Prostate gland (tissue), 2 donors: ENCODE data around the gene SIGLEC7.

ENCODE experiments used
- CTCF ChIP-seq, 4 experiments: fragments of 200-600 bp in 2 of 4; fragments of 450-650 bp in 2 of 4; sonication (generic) in 2 of 4; IDR thresholded peaks; 1 replicate in 3 of 4; 2 replicates in 1 of 4; pipeline ENCODE4 v1.5.1; 2016 to 2019; ENCODE audit warnings: antibody characterized with exemption in 4 of 4, mild to moderate bottlenecking in 2 of 4, moderate library complexity in 2 of 4
- POLR2A ChIP-seq: fragments of 450-650 bp; IDR thresholded peaks from one replicate; pipeline ENCODE4 v1.6.1; 2016; ENCODE audit warnings: antibody characterized with exemption, mild to moderate bottlenecking

GRCh38 chr19:51128227-51128626, 13.9 kb upstream of the SIGLEC7 start:
- TF ChIP-seq CTCF (IDR thresholded peaks at IDR 0.05) (no peak), POLR2A (no peak)
